HEK293T (cell line): Measurements from ENCODE around the gene CCP110.
A peak's percentile ranks its signal among the peaks of the same experiment; 100 is the strongest.

ENCODE experiments used
- CTCF ChIA-PET: fragments of 350-600 bp; formaldehyde crosslinking; extraction: SDS; loops from one replicate; lab custom pipeline; 2021; ENCODE audit warnings: antibody characterized with exemption, inconsistent platforms; lab: Yijun Ruan, JAX
- POLR2A ChIA-PET: fragments of 350-600 bp; formaldehyde crosslinking; extraction: SDS; loops from one replicate; lab custom pipeline; 2020; ENCODE audit warnings: antibody characterized with exemption, inconsistent platforms; lab: Yijun Ruan, JAX
- DNase-seq: peaks from one replicate; pipeline ENCODE4 v3.0.0; 2012; ENCODE audit warnings: mixed read lengths; ENCODE audit errors: extremely low spot score
- ARNT ChIP-seq: fragments of 450-650 bp; IDR thresholded peaks from 2 replicates; pipeline ENCODE4 v1.6.1; 2017; ENCODE audit warnings: mild to moderate bottlenecking
- BHLHE40 ChIP-seq: fragments of 450-650 bp; IDR thresholded peaks from 2 replicates; pipeline ENCODE4 v1.6.1; 2016; ENCODE audit warnings: mild to moderate bottlenecking, moderate library complexity, borderline replicate concordance
- CTBP1 ChIP-seq: fragments of 450-650 bp; IDR thresholded peaks from 2 replicates; pipeline ENCODE4 v1.6.1; 2016; ENCODE audit warnings: borderline replicate concordance
- ELF4 ChIP-seq: fragments of 450-650 bp; IDR thresholded peaks from 2 replicates; pipeline ENCODE4 v1.6.1; 2017; ENCODE audit warnings: antibody characterized with exemption
- FOXA1 ChIP-seq: fragments of 450-650 bp; IDR thresholded peaks from 2 replicates; pipeline ENCODE4 v1.6.1; 2016; ENCODE audit warnings: mild to moderate bottlenecking
- FOXK2 ChIP-seq: fragments of 450-650 bp; IDR thresholded peaks from 2 replicates; pipeline ENCODE4 v1.6.1; 2016; ENCODE audit warnings: mild to moderate bottlenecking
- FOXM1 ChIP-seq: fragments of 450-650 bp; IDR thresholded peaks from 2 replicates; pipeline ENCODE4 v1.6.1; 2017; ENCODE audit warnings: mild to moderate bottlenecking, borderline replicate concordance
- HDGF ChIP-seq: fragments of 450-650 bp; IDR thresholded peaks from 2 replicates; pipeline ENCODE4 v1.6.1; 2017; ENCODE audit warnings: antibody characterized with exemption, borderline replicate concordance
- L3MBTL2 ChIP-seq: fragments of 450-650 bp; conservative IDR thresholded peaks from 2 replicates; pipeline ENCODE4 v1.6.1; 2016; ENCODE audit warnings: mild to moderate bottlenecking
- LEF1 ChIP-seq: fragments of 450-650 bp; IDR thresholded peaks from 2 replicates; pipeline ENCODE4 v1.6.1; 2017; ENCODE audit warnings: mild to moderate bottlenecking, borderline replicate concordance
- NFRKB ChIP-seq: fragments of 450-650 bp; IDR thresholded peaks from 2 replicates; pipeline ENCODE4 v1.6.1; 2016; ENCODE audit warnings: mild to moderate bottlenecking, moderate library complexity
- PKNOX1 ChIP-seq: fragments of 450-650 bp; IDR thresholded peaks from 2 replicates; pipeline ENCODE4 v1.6.1; 2016
- SP1 ChIP-seq: fragments of 450-650 bp; IDR thresholded peaks from 2 replicates; pipeline ENCODE4 v1.6.1; 2017
- SUZ12 ChIP-seq: fragments of 450-650 bp; IDR thresholded peaks from 2 replicates; pipeline ENCODE4 v1.6.1; 2016; ENCODE audit warnings: mild to moderate bottlenecking
- TARDBP ChIP-seq: fragments of 450-650 bp; IDR thresholded peaks from 2 replicates; pipeline ENCODE4 v1.6.1; 2016
- ZNF384 ChIP-seq: fragments of 450-650 bp; IDR thresholded peaks from 2 replicates; pipeline ENCODE4 v1.6.1; 2016

The CCP110 gene

GRCh38 chr16:19555938-19556771 lies 32.4 kb downstream of the CCP110 start:
- TF ChIP-seq PKNOX1 (peak; percentile 91), HDGF (no peak), L3MBTL2 (peak; percentile 33; the same call in 1 of the 2 replicates)
- POLR2A ChIA-PET, result interaction anchor here (0.9 to 2.4 kb wide), 12 partner anchors 9 to 335 kb away, joined by 3 to 16 read pairs (median 4); partner anchors contain the start of gene GDE1
- CTCF ChIA-PET, result interaction anchor here (0.5 to 1.6 kb wide), 7 partner anchors 12 to 331 kb away, joined by 3 to 7 read pairs (median 3); no protein-coding TSS in a partner anchor
- peak; percentile 64 for DNase-seq

GRCh38 chr16:19559242-19559910 lies 35.6 kb downstream of the CCP110 start:
- DNase-seq, result peak; percentile 22
- CTCF ChIA-PET, result interaction anchor here (0.7 kb wide), 1 partner anchor 163 kb away, joined by 3 read pairs; no protein-coding TSS in a partner anchor
- POLR2A ChIA-PET, result no interaction called here
- no peak for TF ChIP-seq FOXA1
- TF ChIP-seq LEF1, result no peak
- TF ChIP-seq L3MBTL2, result no peak
- no peak for TF ChIP-seq SP1
- TF ChIP-seq BHLHE40, result no peak
- TF ChIP-seq SUZ12, result no peak
- TF ChIP-seq ELF4, result no peak
- TF ChIP-seq FOXM1, result no peak
- TF ChIP-seq NFRKB, result no peak
- TF ChIP-seq CTBP1, result no peak
- no peak for TF ChIP-seq FOXK2

GRCh38 chr16:19560078-19560477 lies 36.3 kb downstream of the CCP110 start:
- TF ChIP-seq LEF1 (no peak), L3MBTL2 (no peak), SUZ12 (no peak), ELF4 (no peak), FOXK2 (no peak), ZNF384 (no peak), TARDBP (no peak), FOXA1 (no peak), HDGF (no peak), SP1 (no peak), ARNT (no peak), PKNOX1 (no peak), NFRKB (no peak), FOXM1 (no peak)
- no peak for DNase-seq
- POLR2A ChIA-PET, result no interaction called here
- CTCF ChIA-PET, result interaction anchor here (0.7 kb wide), 1 partner anchor 163 kb away, joined by 3 read pairs; no protein-coding TSS in a partner anchor

- DNase-seq, result no peak
- TF ChIP-seq SUZ12 (no peak), PKNOX1 (no peak), FOXM1 (no peak), NFRKB (no peak), LEF1 (no peak), SP1 (no peak), FOXK2 (no peak), ELF4 (no peak), FOXA1 (no peak), CTBP1 (no peak), TARDBP (no peak), L3MBTL2 (no peak), BHLHE40 (no peak), HDGF (no peak), ZNF384 (no peak), ARNT (no peak)
- CTCF ChIA-PET, result interaction anchor here (2.4 kb wide), 1 partner anchor 20 kb away, joined by 9 read pairs; no protein-coding TSS in a partner anchor
- POLR2A ChIA-PET, result no interaction called here
Measured at GRCh38 chr16:19563377-19563776, 39.6 kb downstream of the CCP110 start.

- ChIA-PET POLR2A (no interaction called here), CTCF (interaction anchor here (0.7 kb wide), 1 partner anchor 18 kb away, joined by 3 read pairs; no protein-coding TSS in a partner anchor)
- no peak for DNase-seq
- no peak for TF ChIP-seq BHLHE40
- TF ChIP-seq L3MBTL2, result no peak
- no peak for TF ChIP-seq TARDBP
- no peak for TF ChIP-seq LEF1
- TF ChIP-seq FOXA1, result no peak
- TF ChIP-seq PKNOX1, result no peak
- no peak for TF ChIP-seq CTBP1
- TF ChIP-seq FOXK2, result no peak
- no peak for TF ChIP-seq SP1
- TF ChIP-seq FOXM1, result no peak
- TF ChIP-seq ZNF384, result no peak
- no peak for TF ChIP-seq HDGF
- no peak for TF ChIP-seq SUZ12
- TF ChIP-seq NFRKB, result no peak
- TF ChIP-seq ARNT, result no peak
- TF ChIP-seq ELF4, result no peak
Measured at GRCh38 chr16:19566362-19566761, 42.6 kb downstream of the CCP110 start.
